GM21360 (cell line): ENCODE measurements around the gene RAB33B.

Experiments used
- ATAC-seq: cut with Tn5 transposase; IDR thresholded peaks from one replicate; pipeline ENCODE4 v1.9.1; 2021; ENCODE audit warnings: mild to moderate bottlenecking, moderate library complexity; ENCODE audit not compliant: unreplicated experiment

RAB33B gene

DNA sequence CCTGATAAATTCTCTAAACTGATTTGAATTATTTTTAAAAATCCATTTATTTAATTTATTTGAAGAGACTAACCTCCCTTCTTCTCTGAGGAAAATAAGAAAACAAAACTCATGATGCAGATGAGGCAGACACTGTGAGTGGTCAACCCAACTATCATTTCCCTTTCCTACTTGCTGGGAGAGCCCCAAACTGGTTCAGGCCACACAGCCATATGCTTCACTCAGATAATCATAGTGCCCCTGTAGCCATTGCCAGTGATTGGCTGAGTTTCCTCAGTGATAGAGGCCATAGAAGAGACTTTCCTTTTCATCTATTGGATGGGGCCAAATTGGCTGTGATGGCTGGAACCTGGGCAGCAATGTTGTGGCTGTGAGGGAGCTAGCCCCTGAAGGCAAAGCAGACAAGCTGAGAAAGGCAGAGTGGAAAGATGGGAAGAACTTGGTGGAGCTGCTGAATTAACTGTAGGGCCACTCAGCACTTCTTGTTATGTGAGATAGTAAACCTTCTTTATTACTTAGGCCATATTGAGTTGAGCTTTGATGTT, 49.8 kb downstream of the RAB33B start:
- ATAC-seq: no peak

DNA sequence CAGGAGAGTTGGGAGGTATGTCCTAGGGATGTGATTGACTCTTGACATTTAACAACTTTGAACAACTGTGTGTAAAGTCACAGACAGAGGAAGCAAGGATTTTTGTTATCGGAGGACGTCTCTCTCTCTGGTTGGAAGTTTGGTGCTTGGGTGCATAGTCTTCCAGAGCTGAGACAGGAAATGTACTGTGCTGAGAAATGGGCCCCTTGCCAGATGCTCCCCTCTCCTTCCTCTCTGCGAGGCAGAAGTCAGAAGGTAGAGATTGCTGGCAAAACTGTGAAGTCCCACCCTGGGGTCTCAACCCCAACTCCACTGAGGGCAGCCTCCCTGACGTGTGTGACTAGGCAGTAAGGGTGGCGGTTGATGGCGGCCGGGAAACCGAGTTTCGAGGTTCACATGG, 52.9 kb downstream of the RAB33B start:
- ATAC-seq: no peak

- ATAC-seq: no peak
These were observed 54.8 kb downstream of the RAB33B start for GRCh38 chr4:139508581-139509237.

GRCh38 chr4:139509727-139510410, 55.9 kb downstream of the RAB33B start:
- ATAC-seq: no peak

- no peak for ATAC-seq
These were observed 57.4 kb downstream of the RAB33B start for GRCh38 chr4:139511320-139511719.

GRCh38 chr4:139514382-139515059, 60.6 kb downstream of the RAB33B start:
- no peak for ATAC-seq

GRCh38 chr4:139515531-139515958, 61.6 kb downstream of the RAB33B start:
- no peak for ATAC-seq

DNA sequence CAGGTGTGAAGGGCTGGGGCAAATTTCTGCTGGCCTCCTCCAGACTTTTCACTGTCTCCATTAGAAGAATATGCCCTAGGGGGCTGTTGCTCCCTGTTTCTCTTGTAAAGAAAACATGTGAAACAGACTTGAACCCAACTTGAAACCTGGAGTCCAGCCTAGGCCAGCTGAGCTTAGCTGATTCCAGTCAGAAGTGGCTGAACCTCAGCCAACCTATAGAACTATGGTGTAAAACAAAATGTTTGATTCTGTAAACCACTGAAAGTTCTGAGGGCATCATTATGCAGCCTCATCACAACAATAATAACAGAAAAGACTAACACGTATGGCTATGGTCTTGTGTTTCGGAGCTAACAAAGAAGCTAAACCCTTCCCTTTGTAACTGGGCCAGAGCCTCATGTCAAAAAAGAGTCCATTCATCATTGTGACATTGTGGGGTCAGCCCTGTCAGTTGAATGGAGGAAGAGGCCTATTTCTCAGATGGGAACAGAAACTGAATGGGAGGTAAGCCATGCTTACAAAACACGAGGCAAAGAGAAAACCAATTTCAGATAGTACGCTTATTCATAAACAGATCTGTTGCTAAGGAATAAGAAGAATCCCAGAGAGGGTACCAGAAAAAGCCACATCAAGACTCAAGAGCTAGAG, 68.0 kb downstream of the RAB33B start:
- no peak for ATAC-seq

DNA sequence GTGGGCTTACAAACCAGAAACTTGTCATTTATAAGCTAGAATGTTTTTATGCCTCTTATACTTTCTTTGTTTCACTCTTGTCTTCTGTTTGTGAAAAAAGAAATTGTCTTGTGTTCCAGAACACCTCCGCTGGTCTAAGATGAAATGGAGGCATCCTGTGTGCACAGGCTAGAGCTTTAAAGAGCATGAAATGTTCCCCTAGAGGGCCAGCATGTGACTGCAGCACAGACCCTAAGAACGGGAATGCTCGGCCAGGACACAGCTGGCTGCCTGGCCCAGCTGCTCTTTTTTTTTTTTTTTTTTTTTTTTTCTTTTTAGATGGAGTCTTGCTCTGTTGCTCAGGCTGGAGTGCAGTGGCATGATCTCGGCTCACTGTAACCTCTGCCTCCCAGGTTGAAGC, 68.5 kb downstream of the RAB33B start:
- ATAC-seq: no peak

GRCh38 chr4:139523076-139523475, 69.2 kb downstream of the RAB33B start:
- no peak for ATAC-seq

- no peak for ATAC-seq
These were observed 70.2 kb downstream of the RAB33B start for GRCh38 chr4:139524062-139524631.

GRCh38 chr4:139525414-139525813, 71.5 kb downstream of the RAB33B start:
- ATAC-seq: no peak
